HepG2 (cell line): ENCODE measurements around the gene GRAMD4. TPM values are rescaled to one million over a fixed set of nuclear protein-coding genes. Genes with fewer than 3 reads are reported as not detected.

Source experiments
- FOXM1 ChIP-seq: sonication (generic); formaldehyde crosslinking; IDR thresholded peaks from 2 replicates; pipeline ENCODE4 v1.5.0; 2020; ENCODE audit warnings: missing genetic modification reagents
- HMG20B ChIP-seq: conservative IDR thresholded peaks from 2 replicates; pipeline ENCODE4 v1.6.1; 2016; ENCODE audit warnings: missing genetic modification reagents, missing compliant biosample characterization
- PREB ChIP-seq: sonication (generic); formaldehyde crosslinking; IDR thresholded peaks from 2 replicates; pipeline ENCODE4 v1.4.0; 2020; ENCODE audit warnings: missing genetic modification reagents
- SOX6 ChIP-seq, 2 experiments: fragments of 450-650 bp in 1 of 2; sonication (generic) in 1 of 2; formaldehyde crosslinking in 1 of 2; IDR thresholded peaks; 2 replicates each; pipeline versions ENCODE4 v1.4.0 to v1.6.1; 2017 to 2020; ENCODE audit warnings: antibody characterized with exemption in 1 of 2, mild to moderate bottlenecking in 1 of 2, missing genetic modification reagents in 1 of 2
- ZBTB44 ChIP-seq: sonication (generic); formaldehyde crosslinking; IDR thresholded peaks from 2 replicates; pipeline ENCODE4 v1.4.0; 2020; ENCODE audit warnings: missing genetic modification reagents
- ZFAT ChIP-seq: sonication (generic); formaldehyde crosslinking; conservative IDR thresholded peaks from 2 replicates; pipeline ENCODE4 v1.8.1; 2023; ENCODE audit warnings: missing genetic modification reagents, inconsistent platforms
- ZGPAT ChIP-seq: IDR thresholded peaks from 2 replicates; pipeline ENCODE4 v1.6.1; 2016; ENCODE audit warnings: mild to moderate bottlenecking
- ZNF276 ChIP-seq: sonication (generic); formaldehyde crosslinking; IDR thresholded peaks from 2 replicates; pipeline ENCODE4 v1.4.0; 2020; ENCODE audit warnings: mild to moderate bottlenecking, low read depth, missing genetic modification reagents
- ZNF589 ChIP-seq: sonication (generic); formaldehyde crosslinking; conservative IDR thresholded peaks from 2 replicates; pipeline ENCODE4 v1.8.0; 2022; ENCODE audit warnings: mild to moderate bottlenecking, moderate library complexity, missing genetic modification reagents
- ZNF660 ChIP-seq: sonication (generic); formaldehyde crosslinking; IDR thresholded peaks from 2 replicates; pipeline ENCODE4 v1.5.1; 2020; ENCODE audit warnings: mild to moderate bottlenecking, low read depth, missing genetic modification reagents, borderline replicate concordance
- polyA plus RNA-seq, 8 experiments: library from polyadenylated mRNA; depleted of rRNA in 3 of 8; stranded (reverse) in 7 of 8; unstranded in 1 of 8; fragments of >200 nt; fragmentation: Illumina TruSeq in 4 of 8; extraction: Trizol in 4 of 8; gene quantifications; 2 replicates each; pipeline versions ENCODE4 v1.2.1 to v1.2.3, GENCODE V29; 2011 to 2016; ENCODE audit warnings: low read depth in 4 of 8, missing spikeins in 1 of 8, mixed read lengths in 1 of 8; ENCODE audit not compliant: insufficient read depth in 1 of 8
- total RNA-seq, 5 experiments: library from RNA; depleted of rRNA; stranded (reverse); fragments of >200 nt; fragmentation: Illumina TruSeq; extraction: Trizol; gene quantifications; 2 replicates each; pipeline ENCODE4 v1.2.3, GENCODE V29; 2016; ENCODE audit warnings: low read depth in 1 of 5

GRAMD4 gene
- total and polyA plus RNA-seq, 2 of the 13 experiments (the other 11 are each of a cell fraction or from before 2014, with no cell fraction given): 15.2 to 15.7 TPM

GRCh38 chr22:46657996-46658947, 38.1 kb downstream of the GRAMD4 start (continued):
- TF ChIP-seq ZNF276 (CRISPR knock-in tag): no peak
- no peak for TF ChIP-seq ZGPAT (CRISPR knock-in tag)
- no peak for TF ChIP-seq ZBTB44 (CRISPR knock-in tag)
- no peak for TF ChIP-seq PREB (CRISPR knock-in tag)
- no peak for TF ChIP-seq HMG20B
- TF ChIP-seq ZNF589 (CRISPR knock-in tag): no peak
- no peak for TF ChIP-seq ZNF660 (CRISPR knock-in tag)
- TF ChIP-seq SOX6 (IDR thresholded peaks at IDR 0.05): no peak
- TF ChIP-seq SOX6 (CRISPR knock-in tag; IDR thresholded peaks at IDR 0.05): no peak
- TF ChIP-seq ZFAT (CRISPR knock-in tag): no peak
- no peak for TF ChIP-seq FOXM1 (CRISPR knock-in tag)
